Spleen (tissue), 11 donors: ENCODE results near the gene APOBR. TPM values are rescaled to one million over a fixed set of nuclear protein-coding genes. Genes with fewer than 3 reads are reported as not detected.
A peak's percentile ranks its signal among the peaks of the same experiment; 100 is the strongest.
"Not testable (repeated sequence)": the region's sequence is repeated elsewhere in the genome, so short reads cannot be mapped to it uniquely, and the experiment has no call there.

Source experiments
- DNase-seq: peaks from one replicate; pipeline ENCODE4 v3.0.0-alpha.2; 2020
- H3K27ac ChIP-seq, 8 donors: fragments of 200-600 bp; sonication (generic) in 7 of 8; 1 replicate in 4 of 8; 2 replicates in 4 of 8; pipeline versions ENCODE4 v1.5.0 to v1.8.0; 2016 to 2021; ENCODE audit warnings: inconsistent platforms in 4 of 8, mild to moderate bottlenecking in 4 of 8, moderate library complexity in 1 of 8
- H3K27me3 ChIP-seq, 7 donors: fragments of 200-600 bp; sonication (generic) in 6 of 7; replicated peaks in 1 of 7; 1 replicate in 4 of 7; 2 replicates in 3 of 7; pipeline versions ENCODE4 v1.5.0 to v1.8.0; 2016 to 2021; ENCODE audit warnings: inconsistent platforms in 3 of 7, mild to moderate bottlenecking in 1 of 7
- H3K36me3 ChIP-seq, 6 donors: fragments of 200-600 bp; sonication (generic) in 5 of 6; 1 replicate in 4 of 6; 2 replicates in 2 of 6; pipeline versions ENCODE4 v1.5.0 to v1.8.0; 2016 to 2021; ENCODE audit warnings: inconsistent platforms in 2 of 6
- H3K4me1 ChIP-seq, 6 donors: fragments of 200-600 bp; sonication (generic) in 5 of 6; 1 replicate in 3 of 6; 2 replicates in 3 of 6; pipeline versions ENCODE4 v1.5.0 to v1.8.0; 2016 to 2021; ENCODE audit warnings: inconsistent platforms in 3 of 6
- H3K4me3 ChIP-seq, 8 donors: fragments of 200-600 bp; sonication (generic) in 7 of 8; 1 replicate in 4 of 8; 2 replicates in 4 of 8; pipeline versions ENCODE4 v1.5.0 to v1.8.0; 2016 to 2021; ENCODE audit warnings: inconsistent platforms in 4 of 8, mild to moderate bottlenecking in 4 of 8, moderate library complexity in 2 of 8
- H3K9me3 ChIP-seq, 8 donors: fragments of 200-600 bp; sonication (generic) in 7 of 8; 1 replicate in 4 of 8; 2 replicates in 4 of 8; pipeline versions ENCODE4 v1.5.0 to v1.8.0; 2016 to 2021; ENCODE audit warnings: inconsistent platforms in 4 of 8
- CTCF ChIP-seq, 11 experiments: fragments of 200-600 bp in 7 of 11; fragments of 450-650 bp in 4 of 11; sonication (generic) in 4 of 11; IDR thresholded peaks in 8 of 11; conservative IDR thresholded peaks in 3 of 11; 1 replicate in 7 of 11; 2 replicates in 4 of 11; pipeline versions ENCODE4 v1.4.0 to v1.8.0; 2016 to 2021; ENCODE audit warnings: antibody characterized with exemption in 11 of 11, inconsistent platforms in 4 of 11, mild to moderate bottlenecking in 1 of 11
- POLR2A ChIP-seq, 3 donors: fragments of 450-650 bp; IDR thresholded peaks; one replicate each; pipeline ENCODE4 v1.5.1; 2017; ENCODE audit warnings: antibody characterized with exemption in 3 of 3, mild to moderate bottlenecking in 1 of 3
- POLR2AphosphoS5 ChIP-seq, 3 donors: sonication (generic); formaldehyde crosslinking; IDR thresholded peaks; one replicate each; pipeline ENCODE4 v1.5.1; 2017; ENCODE audit warnings: antibody characterized with exemption in 3 of 3
- WGBS, 5 donors: extraction: QIAGEN DNeasy Blood & Tissue Kit in 3 of 5; methylation state at CpG; one replicate each; pipeline versions ENCODE4 v1.1.5 to v1.1.7; 2013 to 2018; 5-methylcytosine and 5-hydroxymethylcytosine counted together
- intact Hi-C: fragments of 100-400 bp; cut with DNase I; formaldehyde crosslinking; loops from one replicate; pipeline ENCODE4 v1.15.0; 2023; ENCODE audit warnings: low total_unique reads
- polyA plus RNA-seq, 3 donors: library from polyadenylated mRNA; stranded (reverse); fragments of 200-250 nt; gene quantifications; one replicate each; pipeline ENCODE4 v1.2.1, GENCODE V29; 2013
- total RNA-seq, 7 donors: library from RNA; depleted of rRNA in 3 of 7; stranded (reverse); fragments of >200 nt in 3 of 7; fragmentation: NEBNext Ultra II Directional in 4 of 7; extraction: Animal tissue kit (Norgen Biotek cat#: 25700) in 4 of 7; gene quantifications; one replicate each; pipeline versions ENCODE4 v1.1.0 to v1.2.1, GENCODE V29; 2016 to 2021
- donor health status: healthy with polysubstance abuse.
- donor health status: DM: no; HTN: no; CAD: no; lungs with moderate emphysema.
- donor health status: DM: no; HTN: no; CAD: no.
- donor health status: Bipolar disorder and iron deficiency.
- donor health status: healthy.
- donor health status: DM: no; HTN: no; CAD: no.
- donor health status: DM: yes; HTN: yes; CAD: no.

The APOBR gene
- total and polyA plus RNA-seq, 10 donors: 3.3 to 58.4 (median 23.4) TPM

- 84 to 94% (median 91%) methylated on average over 2 of the region's 2 CpGs for WGBS, 5 donors
- H3K4me1 ChIP-seq: no peaks in the 10 kb centered on the region
- DNase-seq: no peak
- no peaks in the 10 kb centered on the region for H3K27me3 ChIP-seq
- H3K36me3 ChIP-seq: peaks cover 0 to 82% (median 60%) of the 10 kb centered on the region in 6 donors
- intact Hi-C loops: no loop called here
- no peak overlapping the region for H3K4me3 ChIP-seq
- no peaks in the 10 kb centered on the region for H3K9me3 ChIP-seq
- TF ChIP-seq POLR2AphosphoS5 (IDR thresholded peaks at IDR 0.05) (no peak), CTCF (IDR thresholded peaks at IDR 0.05 in 8 of 11, conservative IDR thresholded peaks at IDR 0.05 in 3 of 11) (no peak), POLR2A (IDR thresholded peaks at IDR 0.05) (no peak)
- H3K27ac ChIP-seq: no peak overlapping the region
Observed at GRCh38 chr16:28475221-28475620, 19.2 kb upstream of the APOBR start.

- intact Hi-C loops: no loop called here
- 93 to 99% (median 95%) methylated on average over 11 to 14 of the region's 14 CpGs for WGBS, 5 donors
- no peak for DNase-seq
- Histone ChIP-seq H3K4me3 (no peak overlapping the region), H3K27me3 (no peaks in the 10 kb centered on the region), H3K36me3 (peaks cover 0 to 96% (median 77%) of the 10 kb centered on the region in 6 donors), H3K9me3 (no peaks in the 10 kb centered on the region), H3K4me1 (no peaks in the 10 kb centered on the region), H3K27ac (no peak overlapping the region)
- TF ChIP-seq POLR2AphosphoS5 (IDR thresholded peaks at IDR 0.05): peak in 1 of 3 donors; percentile 27
- TF ChIP-seq CTCF (IDR thresholded peaks at IDR 0.05 in 8 of 11, conservative IDR thresholded peaks at IDR 0.05 in 3 of 11): no peak
Observed at GRCh38 chr16:28477311-28477920, 17.0 kb upstream of the APOBR start.

GRCh38 chr16:28478506-28479180 is 15.8 kb upstream of the APOBR start:
- WGBS, 5 donors: 87 to 94% (median 89%) methylated on average over 10 to 16 of the region's 16 CpGs
- Histone ChIP-seq H3K4me3 (no peak overlapping the region), H3K36me3 (peaks cover 0 to 100% (median 88%) of the 10 kb centered on the region in 6 donors), H3K9me3 (no peaks in the 10 kb centered on the region), H3K27me3 (no peaks in the 10 kb centered on the region), H3K4me1 (no peaks in the 10 kb centered on the region), H3K27ac (no peak overlapping the region)
- DNase-seq: no peak
- TF ChIP-seq POLR2AphosphoS5 (IDR thresholded peaks at IDR 0.05): no peak
- no peak for TF ChIP-seq CTCF (IDR thresholded peaks at IDR 0.05 in 8 of 11, conservative IDR thresholded peaks at IDR 0.05 in 3 of 11)
- no peak for TF ChIP-seq POLR2A (IDR thresholded peaks at IDR 0.05)
- intact Hi-C loops: no loop called here

DNA sequence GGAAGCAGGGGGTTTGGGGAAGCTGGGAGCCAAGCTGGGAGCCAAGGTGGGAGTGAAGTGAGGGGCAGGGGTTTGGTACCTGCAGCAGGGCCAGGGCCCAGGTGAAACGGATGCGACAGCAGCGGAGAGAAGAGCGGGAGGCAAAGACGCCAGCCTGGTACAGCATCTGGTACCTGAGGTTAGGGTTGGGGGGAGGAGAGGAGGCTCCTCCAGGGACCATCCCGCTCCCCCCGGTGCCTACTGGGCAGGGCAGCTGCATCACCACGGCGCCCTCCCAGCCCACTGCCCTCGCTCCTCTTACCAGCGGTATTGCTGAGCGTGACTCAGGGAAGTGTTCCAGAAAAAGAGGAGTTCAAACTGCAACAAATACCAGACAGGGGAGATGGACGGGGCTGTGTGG is 12.4 kb upstream of the APOBR start:
- no peak for DNase-seq
- H3K27me3 ChIP-seq: no peaks in the 10 kb centered on the region
- WGBS, 5 donors: 95 to 99% (median 98%) methylated on average over 11 to 13 of the region's 13 CpGs
- H3K36me3 ChIP-seq: peaks cover 0 to 100% (median 86%) of the 10 kb centered on the region in 6 donors
- no peaks in the 10 kb centered on the region for H3K4me1 ChIP-seq
- no peak for TF ChIP-seq CTCF (IDR thresholded peaks at IDR 0.05 in 8 of 11, conservative IDR thresholded peaks at IDR 0.05 in 3 of 11)
- TF ChIP-seq POLR2A (IDR thresholded peaks at IDR 0.05): no peak
- TF ChIP-seq POLR2AphosphoS5 (IDR thresholded peaks at IDR 0.05): no peak
- H3K4me3 ChIP-seq: no peak overlapping the region
- intact Hi-C loops: no loop called here
- H3K27ac ChIP-seq: no peak overlapping the region
- H3K9me3 ChIP-seq: no peaks in the 10 kb centered on the region

DNA sequence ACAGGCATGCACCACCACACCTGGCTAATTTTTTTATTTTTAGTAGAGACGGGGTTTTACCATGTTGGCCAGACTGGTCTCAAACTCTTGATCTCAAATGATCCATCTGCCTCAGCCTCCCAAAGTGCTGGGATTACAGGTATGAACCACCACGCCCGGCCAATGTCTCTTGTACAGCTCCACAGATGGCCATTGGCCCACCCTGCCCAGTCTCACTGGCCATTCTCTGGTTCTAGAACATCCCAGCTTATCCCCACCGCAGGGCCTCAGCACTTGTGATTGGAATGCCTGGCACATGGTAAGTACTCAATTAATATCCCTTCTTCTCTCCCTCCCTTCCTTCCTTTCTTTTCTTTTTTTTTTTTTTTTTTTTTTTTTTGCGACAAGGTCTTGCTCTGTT is 11.1 kb upstream of the APOBR start:
- H3K9me3 ChIP-seq, H3K4me3 ChIP-seq, intact Hi-C loops, H3K27me3 ChIP-seq, H3K27ac ChIP-seq, H3K4me1 ChIP-seq, DNase-seq: not testable (repeated sequence)
- WGBS, 5 donors: 94 to 98% (median 96%) methylated on average over 4 to 5 of the region's 5 CpGs
- peaks cover 0 to 100% (median 85%) of the 10 kb centered on the region in 6 donors for H3K36me3 ChIP-seq
